HG03025 (cell line): ENCODE data around the gene SYK.

Experiments used
- ATAC-seq: cut with Tn5 transposase; IDR thresholded peaks from one replicate; pipeline ENCODE4 v1.9.1; 2021; ENCODE audit warnings: mild to moderate bottlenecking, moderate library complexity; ENCODE audit not compliant: unreplicated experiment, low FRiP score

The SYK gene

GRCh38 chr9:90793729-90794128 lies 7.9 kb upstream of the SYK start:
- no peak for ATAC-seq

GRCh38 chr9:90795084-90795483 lies 6.5 kb upstream of the SYK start:
- ATAC-seq, result no peak

- no peak for ATAC-seq
These were observed 5.7 kb upstream of the SYK start for GRCh38 chr9:90795871-90796317.

- no peak for ATAC-seq
These were observed 2.3 kb upstream of the SYK start for GRCh38 chr9:90799271-90799852.

DNA sequence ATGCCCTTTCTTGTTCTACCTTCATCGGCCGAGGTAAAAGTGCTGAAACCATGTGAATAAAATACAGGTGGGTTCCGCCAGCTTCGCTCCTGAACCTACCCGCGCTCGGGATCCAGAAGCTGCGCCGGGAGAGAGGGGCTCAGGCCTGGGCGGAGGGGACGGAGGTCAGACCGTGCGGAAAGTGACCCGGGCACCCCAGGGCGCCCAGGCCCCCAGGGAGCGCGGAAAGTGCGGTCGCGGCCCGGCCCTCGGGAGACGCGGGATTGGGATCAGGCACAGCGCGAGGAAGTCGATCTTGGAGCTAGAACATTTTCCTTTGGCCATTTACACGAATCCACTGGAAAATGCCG lies 329 bp downstream of the SYK start:
- ATAC-seq, result peak; percentile 8

- ATAC-seq, result no peak
These were observed 867 bp downstream of the SYK start for GRCh38 chr9:90802386-90802985.

DNA sequence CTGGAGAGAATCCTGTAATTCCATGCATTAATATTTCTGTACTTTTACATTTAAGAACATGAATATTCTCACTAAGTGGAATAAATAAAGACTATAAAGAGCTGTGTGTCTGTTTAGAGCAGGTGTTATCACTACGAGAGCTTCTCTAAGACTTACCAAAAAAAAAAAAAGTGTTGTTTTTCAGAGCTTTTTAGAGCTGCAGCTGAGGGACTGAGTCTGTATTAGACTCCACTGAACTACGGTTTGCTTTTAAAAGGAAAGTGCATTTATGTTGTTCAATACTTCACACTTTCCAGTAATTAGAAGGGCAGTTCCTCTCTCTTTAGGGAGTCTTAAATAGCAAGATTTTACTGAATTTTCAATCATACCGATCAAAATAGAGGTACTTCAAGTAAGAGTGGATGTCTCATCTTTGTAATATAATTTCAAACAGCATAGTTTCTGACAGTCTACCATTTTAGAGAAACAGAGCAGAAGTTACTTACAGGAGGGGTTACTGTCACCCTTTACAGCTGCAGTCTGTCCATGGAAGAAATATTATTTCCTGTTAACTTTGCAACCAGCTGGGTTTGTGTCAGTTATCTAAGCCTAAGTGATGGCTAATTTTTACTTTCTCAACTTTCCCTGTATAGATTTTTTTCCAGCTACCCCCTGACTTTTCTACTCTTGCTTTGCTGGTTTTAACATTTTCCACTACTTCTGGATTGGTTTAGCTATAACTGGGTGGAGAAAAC lies 2.4 kb downstream of the SYK start:
- no peak for ATAC-seq

GRCh38 chr9:90805006-90805996 lies 3.7 kb downstream of the SYK start:
- no peak for ATAC-seq

- ATAC-seq, result no peak
These were observed 5.4 kb downstream of the SYK start for GRCh38 chr9:90807006-90807405.

DNA sequence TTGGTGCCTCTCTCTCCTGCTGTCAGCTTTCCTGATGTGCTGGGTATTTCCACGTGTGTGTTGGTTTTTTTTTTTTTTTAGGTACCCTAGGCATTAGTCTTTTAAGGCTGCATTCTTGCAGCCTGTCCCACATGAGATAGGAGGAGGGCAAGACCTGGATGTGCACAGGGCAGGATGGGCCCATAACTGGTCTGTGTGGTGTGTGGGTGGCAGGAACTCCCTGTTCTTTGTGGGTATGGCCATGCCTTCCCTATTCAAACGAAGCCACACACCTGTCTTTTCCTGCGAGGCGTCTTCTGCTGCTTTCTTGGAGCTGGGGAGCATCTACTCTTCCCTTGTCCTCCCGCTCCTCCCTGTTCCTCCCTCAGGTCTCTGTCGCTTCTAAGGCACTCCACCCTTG lies 6.8 kb downstream of the SYK start:
- ATAC-seq, result no peak

- no peak for ATAC-seq
These were observed 7.5 kb downstream of the SYK start for GRCh38 chr9:90808890-90809685.

DNA sequence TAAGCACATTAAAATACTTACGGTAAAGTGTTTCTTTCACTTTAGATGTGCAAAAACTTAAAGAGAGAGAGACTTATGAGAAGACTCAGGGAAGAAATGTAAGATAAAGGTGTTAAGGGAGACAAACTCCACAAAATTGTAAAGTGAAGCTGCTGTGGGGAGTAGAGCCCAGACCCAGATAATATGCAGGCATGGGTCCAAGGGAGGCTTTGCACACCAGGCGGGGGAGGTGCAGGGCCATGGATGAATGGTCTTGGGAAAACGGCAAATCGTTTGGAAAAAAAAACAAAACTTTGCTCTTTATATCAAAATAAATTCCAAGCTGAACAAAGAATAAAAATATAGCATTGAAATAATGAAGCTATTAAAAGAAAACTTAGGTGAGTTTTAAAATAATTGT lies 9.1 kb downstream of the SYK start:
- no peak for ATAC-seq

GRCh38 chr9:90813046-90813445 lies 11.4 kb downstream of the SYK start:
- ATAC-seq, result no peak

- ATAC-seq, result no peak
These were observed 11.9 kb downstream of the SYK start for GRCh38 chr9:90813523-90813922.

DNA sequence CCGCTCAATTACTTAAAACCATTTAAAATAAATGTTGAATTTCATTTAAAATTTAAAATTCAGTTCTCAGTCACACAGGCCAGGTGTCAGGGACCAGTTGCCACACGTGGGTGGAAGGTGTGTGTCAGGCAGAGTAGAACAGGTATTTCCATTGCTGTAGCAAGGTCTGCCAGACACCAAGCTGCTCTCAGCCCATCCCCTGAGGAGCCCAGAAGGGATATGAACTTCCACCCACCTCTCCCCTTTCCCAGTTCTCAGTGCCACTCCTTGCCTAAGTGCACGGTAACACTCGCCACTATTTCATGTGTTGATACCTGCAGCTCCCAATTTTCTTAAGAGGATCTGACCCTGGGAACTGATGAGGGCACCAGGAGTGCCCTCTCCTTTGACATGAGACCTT lies 12.7 kb downstream of the SYK start:
- no peak for ATAC-seq

DNA sequence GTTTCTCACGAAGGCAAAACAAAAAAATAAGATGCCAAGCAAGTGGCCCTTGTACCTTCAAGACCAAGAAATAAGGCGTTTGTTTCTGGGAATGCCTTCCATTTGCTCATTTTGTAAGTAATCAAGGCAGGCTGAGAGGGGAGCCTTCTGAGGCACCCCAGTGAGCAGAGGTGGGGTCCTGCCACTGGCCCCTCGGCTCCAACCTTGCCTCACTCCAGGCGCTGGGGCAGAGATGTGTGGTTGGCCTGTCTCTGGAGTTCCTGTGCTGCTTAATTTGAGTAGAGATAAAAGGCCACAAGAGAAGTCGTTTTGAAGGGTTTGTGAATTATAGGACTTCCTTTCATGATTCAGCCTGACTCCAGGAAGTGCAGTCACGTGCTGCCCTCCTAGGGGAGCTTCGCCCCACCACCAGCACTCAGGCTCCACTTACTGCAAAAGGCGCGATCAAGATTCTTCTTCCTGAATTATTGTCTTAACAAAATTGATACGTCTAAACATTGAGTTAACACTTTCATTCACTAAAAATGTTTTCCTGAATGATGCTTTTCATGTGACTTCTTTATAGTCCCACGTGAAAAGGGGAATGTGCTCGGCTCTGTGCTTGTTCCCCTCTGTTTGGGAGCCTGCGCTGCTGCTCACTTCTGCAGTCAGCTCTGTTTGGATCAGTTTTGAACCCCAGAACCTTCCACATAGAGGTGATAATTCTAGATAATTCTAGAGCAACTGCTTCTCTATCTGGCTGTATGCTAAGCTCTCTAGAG lies 13.7 kb downstream of the SYK start:
- ATAC-seq, result no peak

DNA sequence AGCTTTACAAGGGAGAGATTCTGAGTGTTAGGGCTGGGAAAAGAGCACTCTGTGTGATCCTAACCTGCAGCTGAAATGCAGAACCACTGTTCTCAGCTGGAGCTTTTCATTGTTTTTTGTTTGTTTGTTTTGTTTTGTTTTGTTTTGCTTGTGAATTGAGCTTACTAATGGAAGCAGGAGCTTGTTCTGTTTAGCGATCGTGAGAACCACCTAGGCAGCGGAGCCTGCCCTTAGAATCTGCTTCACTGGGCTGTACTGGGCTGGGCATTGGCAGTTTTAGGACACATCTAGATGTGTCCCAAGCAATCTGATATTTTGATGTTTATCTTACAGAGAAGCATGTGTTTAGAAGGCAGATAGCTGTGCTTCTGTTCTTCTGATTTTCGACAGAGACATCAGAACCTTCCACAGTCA lies 14.3 kb downstream of the SYK start:
- no peak for ATAC-seq

GRCh38 chr9:90816690-90817089 lies 15.1 kb downstream of the SYK start:
- no peak for ATAC-seq

DNA sequence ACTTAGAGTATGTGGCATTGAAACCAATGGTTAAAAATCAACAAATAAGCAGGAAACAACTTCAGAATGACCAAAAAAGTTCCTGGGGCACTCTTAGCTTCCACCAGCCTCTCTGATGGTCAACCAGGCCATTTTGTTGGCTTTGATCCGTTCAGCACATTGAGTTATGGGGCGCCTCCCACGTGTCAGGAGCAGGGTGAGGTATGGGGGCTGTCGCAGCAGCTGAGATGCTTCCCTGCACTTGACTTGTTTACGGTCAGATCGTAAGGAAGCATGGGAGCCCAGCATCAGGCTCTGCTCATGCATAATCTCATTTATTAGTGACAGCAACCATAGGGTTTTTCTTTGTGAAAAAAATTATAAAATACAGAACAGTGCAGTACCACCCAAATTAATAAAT lies 16.7 kb downstream of the SYK start:
- no peak for ATAC-seq
